HS-27A (cell line): ENCODE results near the gene PGBD4.
A peak's percentile ranks its signal among the peaks of the same experiment; 100 is the strongest.

ENCODE experiments used
- DNase-seq: peaks from one replicate; pipeline ENCODE4 v3.0.0-alpha.2; 2012; ENCODE audit warnings: low read depth, missing footprints

The PGBD4 gene

GRCh38 chr15:34101366-34102174 lies at the start of gene PGBD4, which contains the start of gene EMC7:
Gene PGBD4 (plus strand): TSS chr15:34102083. CDS start chr15:34102532, 449 bp downstream.
Gene EMC7 (minus strand): TSS chr15:34101862. CDS start chr15:34101839, 23 bp downstream.
- peak; percentile 96 for DNase-seq

DNA sequence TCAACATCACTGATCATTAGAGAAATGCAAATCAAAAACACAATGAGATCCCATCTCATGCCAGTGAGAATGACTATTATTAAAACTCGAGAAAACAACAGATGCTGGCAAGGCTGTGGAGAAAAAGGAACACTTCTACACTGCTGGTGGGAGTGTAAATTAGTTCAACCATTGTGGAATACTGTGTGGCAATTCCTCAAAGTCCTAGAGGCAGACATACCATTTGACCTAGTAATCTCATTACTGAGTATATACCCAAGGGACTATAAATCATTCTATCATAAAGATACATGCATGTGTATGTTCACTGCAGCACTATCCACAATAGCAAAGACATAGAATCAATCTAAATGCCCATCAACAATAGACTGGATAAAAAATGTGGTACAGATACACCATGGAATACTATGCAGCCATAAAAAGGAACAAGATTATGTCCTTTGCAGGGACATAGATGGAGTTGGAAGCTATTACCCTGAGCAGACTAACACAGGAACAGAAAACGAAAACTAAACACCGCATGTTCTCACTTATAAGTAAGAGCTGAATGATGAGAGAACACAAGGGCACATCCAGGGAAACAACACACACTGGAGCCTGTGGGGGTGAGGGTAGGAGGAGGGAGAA lies 47.7 kb upstream of the PGBD4 start:
- DNase-seq = no peak

GRCh38 chr15:34055868-34056595 lies 45.9 kb upstream of the PGBD4 start:
- peak; percentile 88 for DNase-seq

DNA sequence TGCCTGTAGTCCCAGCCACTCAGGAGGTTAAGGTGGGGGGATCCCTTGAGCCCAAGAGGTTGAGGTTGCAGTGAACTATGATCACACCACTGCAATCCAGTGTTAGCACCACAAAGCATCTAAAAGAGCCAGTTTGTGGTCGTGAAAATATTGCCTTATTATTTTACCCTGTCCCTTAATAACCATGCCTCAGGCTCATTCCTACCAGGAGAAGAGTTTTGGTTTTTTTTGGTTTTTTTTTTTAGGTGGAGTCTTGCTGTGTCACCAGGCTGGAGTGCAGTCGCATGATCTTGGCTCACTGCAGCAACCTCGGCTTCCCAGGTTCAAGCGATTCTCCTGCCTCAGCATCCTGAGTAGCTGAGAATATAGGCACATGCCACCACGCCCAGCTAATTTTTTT lies 45.0 kb upstream of the PGBD4 start:
- peak; percentile 45 for DNase-seq

DNA sequence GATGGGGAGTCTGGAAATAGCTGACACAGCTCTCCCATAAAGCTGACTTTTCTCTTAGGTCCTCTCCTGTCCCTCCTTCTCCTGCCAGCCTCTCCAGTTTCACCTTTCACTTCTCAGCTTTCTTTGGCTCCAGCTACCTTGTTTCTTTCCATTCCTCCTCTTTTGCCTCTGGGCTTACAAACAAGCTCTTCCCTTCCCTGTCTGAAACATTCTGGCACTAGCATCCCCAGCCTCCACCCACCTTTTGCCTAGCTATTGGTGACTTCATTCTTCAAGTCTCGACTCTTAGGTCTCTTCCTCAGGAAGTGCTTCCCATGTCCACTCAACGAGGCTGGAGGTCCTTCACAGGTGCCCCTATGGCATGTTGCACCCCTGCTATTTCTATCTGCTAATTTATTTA lies 42.4 kb upstream of the PGBD4 start:
- DNase-seq = no peak

DNA sequence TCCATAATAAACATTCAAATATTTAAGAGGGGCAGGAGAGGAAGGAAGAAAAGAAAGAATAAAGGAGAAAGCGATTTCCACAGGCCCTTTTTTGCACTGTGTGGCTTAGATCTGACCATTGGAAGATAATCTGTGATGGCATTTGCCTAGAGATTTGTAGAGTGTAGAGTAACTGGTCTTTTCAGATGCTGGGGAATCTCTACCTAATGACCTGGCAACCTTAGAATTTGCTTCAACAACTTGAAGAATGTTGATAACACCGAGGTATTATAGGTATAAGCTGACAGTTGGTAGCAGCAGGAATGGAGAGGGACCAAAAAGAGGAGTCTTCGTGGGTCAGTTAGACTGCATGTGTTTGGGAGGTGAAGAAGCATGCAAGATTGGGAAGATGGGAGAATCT lies 41.9 kb upstream of the PGBD4 start:
- no peak for DNase-seq

DNA sequence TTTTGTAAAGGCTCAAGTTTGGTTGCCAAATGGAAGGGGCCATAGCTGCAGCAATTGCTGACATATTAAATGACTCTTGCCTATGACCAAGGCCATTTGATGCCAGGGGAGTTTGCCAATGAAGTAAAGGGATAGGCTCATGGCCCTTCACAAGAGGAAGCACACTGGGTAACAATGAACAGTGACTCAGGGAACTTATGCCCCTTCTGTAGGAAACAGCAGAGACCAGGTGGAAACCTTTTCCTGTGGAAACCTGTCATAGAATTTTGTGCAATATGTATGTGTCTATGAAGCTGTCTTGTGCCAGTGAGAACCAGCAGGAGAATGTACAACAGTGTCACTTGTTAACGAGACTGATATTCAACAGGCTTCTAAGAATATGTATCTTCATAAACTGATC lies 37.4 kb upstream of the PGBD4 start:
- DNase-seq = no peak

GRCh38 chr15:34065261-34065660 lies 36.6 kb upstream of the PGBD4 start:
- no peak for DNase-seq

GRCh38 chr15:34065941-34066340 lies 35.9 kb upstream of the PGBD4 start:
- no peak for DNase-seq

DNA sequence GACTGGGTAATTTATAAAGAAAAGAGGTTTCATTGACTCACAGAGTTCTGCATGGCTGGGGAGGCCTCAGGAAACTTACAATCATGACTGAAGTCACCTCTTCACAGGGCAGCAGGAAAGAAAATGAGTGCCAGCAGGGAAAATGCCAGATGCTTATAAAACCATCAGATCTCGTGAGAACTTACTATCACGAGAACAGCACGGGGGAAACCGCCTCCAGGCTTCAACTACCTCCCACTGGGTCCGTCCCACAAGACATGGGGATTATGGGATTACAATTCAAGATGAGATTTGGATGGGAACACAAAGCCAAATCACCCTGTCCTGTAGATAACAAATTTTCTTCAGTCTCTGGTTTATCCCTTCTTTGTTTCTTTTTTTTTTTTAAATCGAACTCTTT lies 31.9 kb upstream of the PGBD4 start:
- DNase-seq = no peak

DNA sequence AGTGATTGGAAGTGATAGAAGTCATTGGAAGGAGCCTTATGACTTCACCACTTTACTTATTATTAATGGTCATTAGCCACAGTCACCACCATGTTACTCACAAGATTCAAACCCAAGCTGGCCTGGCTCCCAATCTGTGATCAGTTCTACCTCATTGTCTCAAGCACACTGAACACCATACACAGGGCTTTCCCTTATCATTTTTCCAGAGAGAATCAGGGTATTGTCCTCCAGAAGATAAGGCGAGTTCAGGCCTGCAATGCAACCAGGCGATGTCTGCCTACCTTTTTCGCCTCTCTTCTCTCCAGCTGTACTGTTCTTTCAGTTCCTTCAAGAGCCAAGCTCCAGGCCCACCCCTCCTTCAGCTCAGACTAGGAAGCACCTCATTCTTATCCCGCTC lies 25.1 kb upstream of the PGBD4 start:
- no peak for DNase-seq

DNA sequence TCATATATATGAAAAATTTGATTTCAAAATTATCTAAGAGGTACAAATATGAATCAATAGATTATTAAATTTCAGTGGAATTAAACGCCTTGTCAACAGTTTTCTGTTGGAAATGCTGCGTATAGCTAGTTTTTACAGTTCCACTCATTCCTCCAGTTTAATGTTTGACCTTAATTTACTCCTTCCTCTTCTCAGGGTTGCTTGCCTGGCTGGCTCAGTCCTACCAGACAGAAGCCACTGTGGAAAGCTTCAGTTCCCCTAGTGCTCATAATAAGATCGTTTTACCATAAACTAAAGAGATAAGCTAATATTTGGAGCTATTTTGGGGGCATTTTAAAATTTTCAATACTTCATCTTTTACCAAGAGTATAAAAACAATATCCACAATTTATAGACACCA lies 23.0 kb upstream of the PGBD4 start:
- no peak for DNase-seq

- DNase-seq = no peak
Observed at GRCh38 chr15:34079904-34080303, 22.0 kb upstream of the PGBD4 start.

- DNase-seq = no peak
Observed at GRCh38 chr15:34084086-34084485, 17.8 kb upstream of the PGBD4 start.

DNA sequence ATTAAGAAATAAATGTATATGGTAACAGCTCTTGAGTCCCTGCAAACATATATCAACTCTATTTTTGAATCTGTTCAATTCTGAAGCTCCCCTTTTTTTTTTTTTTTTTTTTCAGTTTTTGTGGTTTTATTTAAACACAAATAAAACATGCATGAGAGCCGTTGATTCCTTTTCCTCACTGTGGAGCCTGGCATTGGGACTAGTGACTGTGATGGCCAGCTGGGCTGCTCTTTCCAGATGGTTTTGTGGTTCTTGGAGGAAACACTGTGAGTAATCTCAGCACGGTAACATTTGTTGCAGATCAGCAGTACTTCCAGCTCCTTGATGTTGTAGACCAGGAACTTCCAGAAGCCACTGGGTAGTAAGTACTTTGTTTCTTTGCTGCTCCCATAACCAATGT lies 16.1 kb upstream of the PGBD4 start:
- no peak for DNase-seq

- no peak for DNase-seq
Observed at GRCh38 chr15:34099914-34100313, 2.0 kb upstream of the PGBD4 start.

GRCh38 chr15:34102175-34102925 lies 467 bp downstream of the PGBD4 start:
- DNase-seq = no peak

DNA sequence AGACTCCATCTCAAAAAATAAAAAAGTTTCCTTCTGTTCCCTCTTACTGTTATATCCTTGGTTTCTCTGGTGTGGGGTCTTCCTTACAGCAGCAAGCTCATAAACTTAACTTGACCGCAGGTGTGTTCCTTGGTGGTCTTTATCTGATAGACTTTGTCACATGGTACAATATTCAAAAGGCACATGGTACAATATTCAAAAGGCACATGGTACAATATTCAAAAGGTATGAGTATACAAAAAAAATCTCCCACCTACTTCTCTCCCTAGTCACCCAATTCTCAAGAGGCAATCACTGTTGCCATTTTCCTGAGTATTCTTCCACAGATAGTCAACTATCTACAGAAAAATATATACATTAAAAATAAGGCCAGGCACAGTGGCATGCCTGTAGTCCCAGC lies 4.5 kb downstream of the PGBD4 start:
- DNase-seq = no peak

DNA sequence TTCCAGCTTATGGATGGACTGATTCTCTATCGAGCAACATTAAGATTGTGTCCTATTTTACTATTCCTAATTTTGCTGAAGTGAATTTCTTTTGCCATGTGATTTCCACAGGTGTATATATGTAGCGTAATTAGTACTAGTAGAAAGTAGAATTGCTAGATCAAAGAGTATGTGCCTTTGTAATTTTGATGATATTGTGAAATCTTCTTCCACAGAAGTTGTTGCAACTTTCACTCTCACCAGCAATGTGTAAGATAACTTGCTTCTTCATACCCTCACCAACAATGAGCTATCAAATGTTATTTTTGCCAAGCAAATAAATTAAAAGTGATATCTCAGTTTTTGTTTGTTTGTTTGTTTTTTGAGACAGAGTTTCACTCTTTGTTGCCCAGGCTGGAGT lies 5.4 kb downstream of the PGBD4 start:
- DNase-seq = no peak

DNA sequence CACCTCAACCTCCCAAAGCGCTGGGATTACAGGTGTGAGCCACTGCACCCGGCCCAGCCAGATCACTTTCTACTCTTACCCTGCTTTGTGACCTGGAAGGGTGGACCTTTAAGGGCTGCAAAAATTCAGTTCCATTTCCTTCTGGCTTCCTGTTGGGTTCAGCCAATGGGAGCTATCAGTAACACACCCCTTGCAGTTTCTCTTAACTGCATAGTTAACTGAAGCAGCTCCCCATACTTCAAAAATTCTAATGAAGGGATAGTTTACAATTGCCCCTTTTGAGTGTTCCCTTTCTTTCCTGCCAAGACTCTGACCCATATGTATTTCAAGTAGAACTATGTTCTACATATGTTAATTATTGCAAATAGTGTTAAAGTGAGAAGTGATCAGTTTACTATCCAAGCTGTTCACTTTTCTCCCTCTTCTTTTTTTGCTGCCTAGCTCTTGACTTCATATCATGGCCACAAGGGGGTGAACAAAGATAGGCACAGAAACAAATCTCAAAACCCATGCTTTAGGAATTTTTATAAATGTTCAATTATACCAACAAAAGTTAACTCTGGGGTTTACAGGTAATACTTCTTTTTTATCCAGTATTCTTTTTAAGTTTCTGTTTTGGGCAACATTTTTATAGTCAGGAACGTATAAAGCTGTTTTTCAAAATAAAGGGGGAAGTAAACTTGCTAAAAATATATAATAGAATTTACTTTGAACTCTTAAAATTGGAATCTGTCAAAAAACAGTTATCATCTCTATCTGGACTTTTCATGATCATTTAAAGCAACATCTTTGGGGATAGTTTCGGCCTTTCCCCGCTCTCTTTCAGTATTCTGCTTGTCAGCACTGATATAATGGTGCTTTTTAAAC lies 8.1 kb downstream of the PGBD4 start:
- DNase-seq = no peak

DNA sequence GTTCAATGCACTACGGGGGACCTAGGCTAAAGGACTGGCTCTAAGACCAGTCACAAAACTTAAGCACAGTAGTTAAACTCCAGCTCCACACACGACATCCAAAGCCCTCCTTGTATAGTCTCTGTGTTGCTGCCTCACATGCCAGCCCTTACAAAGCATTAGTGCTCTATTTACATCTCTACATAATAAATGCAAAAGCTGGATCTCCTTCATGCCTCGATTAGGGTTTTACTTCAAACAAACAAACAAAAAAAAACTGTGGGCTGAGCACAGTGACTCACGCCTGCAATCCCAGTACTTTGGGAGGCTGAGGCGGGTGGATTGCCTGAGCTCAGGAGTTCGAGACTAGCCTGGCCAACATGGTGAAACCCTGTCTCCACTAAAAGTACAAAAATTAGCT lies 9.6 kb downstream of the PGBD4 start:
- DNase-seq = no peak
